GM19324 (cell line): ENCODE results near the gene CD164L2.
"Not testable (repeated sequence)": the region's sequence is repeated elsewhere in the genome, so short reads cannot be mapped to it uniquely, and the experiment has no call there.

ENCODE experiments used
- ATAC-seq: cut with Tn5 transposase; IDR thresholded peaks from one replicate; pipeline ENCODE4 v1.9.1; 2021; ENCODE audit warnings: mild to moderate bottlenecking, moderate library complexity; ENCODE audit not compliant: unreplicated experiment, low FRiP score

The CD164L2 gene

DNA sequence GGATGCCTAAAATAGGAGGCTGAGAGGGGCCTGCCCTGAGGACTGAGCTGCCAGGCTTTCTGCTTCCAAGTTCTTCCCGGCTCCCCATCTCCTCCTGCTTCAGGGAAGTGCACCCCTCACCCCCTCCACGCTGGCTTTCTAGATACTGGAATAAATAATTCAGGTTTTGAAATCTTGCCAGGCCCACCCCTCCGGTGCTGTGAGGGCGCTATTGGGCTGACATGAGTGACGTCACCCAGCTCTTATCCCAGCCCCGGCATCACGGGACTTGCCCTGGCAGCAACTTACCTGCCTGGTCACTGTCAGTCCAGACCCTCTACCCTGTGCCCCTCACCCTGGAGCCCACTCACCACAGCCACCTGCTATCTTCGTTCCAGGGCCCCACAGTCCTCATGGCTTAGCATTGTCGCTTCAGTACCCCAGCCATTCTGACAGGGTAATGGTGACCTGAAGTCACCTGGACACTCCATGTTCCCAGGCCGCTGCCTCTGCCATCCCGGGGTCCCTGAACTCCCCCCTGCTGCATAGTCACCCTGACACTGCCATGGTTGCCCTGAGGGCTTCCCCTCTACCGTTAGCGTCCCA lies 8.5 kb upstream of the CD164L2 start:
- no peak for ATAC-seq

DNA sequence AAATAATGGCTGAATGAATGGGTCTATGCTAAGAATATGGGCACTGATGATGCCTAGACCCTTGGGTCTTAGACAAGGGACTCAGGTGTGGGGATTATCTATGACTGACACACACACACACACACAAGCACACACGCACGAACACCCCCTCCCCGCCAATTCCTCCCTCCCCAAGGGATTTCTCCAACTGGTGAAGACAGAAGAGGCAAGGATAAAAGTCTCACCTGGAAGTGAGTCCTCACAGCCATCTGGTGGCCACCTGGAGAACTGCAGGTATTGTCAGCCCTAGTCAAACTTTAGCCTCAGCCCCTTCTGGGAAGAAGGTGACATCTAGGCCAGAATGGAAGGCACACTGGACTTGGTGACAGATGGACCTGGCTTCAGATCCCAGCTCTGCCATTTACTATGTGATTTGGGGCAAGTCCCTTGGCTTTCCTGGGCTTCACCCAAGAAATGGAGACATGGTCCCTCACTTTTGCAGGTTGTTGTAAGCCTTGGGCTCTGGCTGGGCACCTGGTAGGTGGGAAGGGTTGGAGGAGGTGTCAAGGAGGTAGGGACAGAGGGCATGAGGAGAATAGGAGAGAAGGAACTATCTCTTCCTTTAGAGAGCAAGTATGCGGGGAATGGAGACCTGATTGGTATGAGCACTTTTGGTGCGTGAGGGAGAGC lies 5.3 kb upstream of the CD164L2 start:
- ATAC-seq, result no peak

DNA sequence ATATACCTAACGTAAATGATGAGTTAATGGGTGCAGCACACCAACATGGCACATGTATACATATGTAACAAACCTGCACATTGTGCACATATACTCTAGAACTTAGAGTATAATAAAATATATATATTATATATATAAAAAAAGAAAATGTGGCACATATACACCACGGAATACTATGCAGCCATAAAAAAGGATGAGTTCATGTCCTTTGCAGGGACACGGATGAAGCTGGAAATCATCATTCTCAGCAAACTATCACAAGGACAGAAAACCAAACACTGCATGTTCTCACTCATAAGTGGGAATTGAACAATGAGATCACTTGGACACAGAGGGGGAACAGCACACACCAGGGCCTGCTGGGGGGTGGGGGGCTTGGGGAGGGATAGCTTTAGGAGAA lies 1.7 kb upstream of the CD164L2 start:
- not testable (repeated sequence) for ATAC-seq

- ATAC-seq, result no peak
Measured at GRCh38 chr1:27383661-27384060, 528 bp upstream of the CD164L2 start.

DNA sequence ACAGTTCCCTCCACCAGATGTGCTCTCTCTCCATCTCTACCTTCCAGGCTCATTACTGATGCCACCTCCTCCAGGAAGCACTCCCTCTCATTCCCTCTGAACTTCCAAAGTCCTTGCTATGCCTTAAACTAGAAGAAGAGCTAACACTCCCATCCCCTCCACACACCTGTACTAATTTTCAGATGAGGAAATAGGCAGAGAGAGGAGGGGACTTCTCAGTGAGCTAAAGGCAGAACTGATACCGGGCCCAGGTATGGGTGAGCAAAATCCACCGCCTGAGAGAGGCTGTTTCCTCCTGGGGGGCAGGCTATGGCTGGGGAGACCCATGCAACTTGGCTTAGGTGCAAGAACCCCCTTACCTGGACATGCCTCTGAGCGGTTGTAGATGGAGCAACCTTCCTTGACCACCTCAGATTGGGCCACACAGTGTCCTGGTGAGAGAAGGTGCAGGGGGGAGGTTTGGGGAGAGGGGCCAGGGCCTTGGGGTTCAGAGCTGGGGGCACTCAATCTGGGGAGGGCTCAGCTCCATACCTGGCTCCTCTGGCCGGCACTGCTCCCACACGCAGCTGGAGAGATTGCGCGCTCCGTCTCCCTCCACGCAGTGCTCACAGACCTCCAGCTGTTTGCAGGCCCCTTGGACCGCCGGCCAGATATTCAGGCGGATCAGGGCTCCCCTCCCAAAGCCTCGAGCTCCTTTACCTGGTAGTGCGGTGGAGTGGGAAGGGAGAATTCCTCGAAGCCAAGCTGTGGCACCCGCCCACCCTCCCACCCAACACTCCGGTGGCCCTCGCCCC lies 967 bp downstream of the CD164L2 start:
- no peak for ATAC-seq

DNA sequence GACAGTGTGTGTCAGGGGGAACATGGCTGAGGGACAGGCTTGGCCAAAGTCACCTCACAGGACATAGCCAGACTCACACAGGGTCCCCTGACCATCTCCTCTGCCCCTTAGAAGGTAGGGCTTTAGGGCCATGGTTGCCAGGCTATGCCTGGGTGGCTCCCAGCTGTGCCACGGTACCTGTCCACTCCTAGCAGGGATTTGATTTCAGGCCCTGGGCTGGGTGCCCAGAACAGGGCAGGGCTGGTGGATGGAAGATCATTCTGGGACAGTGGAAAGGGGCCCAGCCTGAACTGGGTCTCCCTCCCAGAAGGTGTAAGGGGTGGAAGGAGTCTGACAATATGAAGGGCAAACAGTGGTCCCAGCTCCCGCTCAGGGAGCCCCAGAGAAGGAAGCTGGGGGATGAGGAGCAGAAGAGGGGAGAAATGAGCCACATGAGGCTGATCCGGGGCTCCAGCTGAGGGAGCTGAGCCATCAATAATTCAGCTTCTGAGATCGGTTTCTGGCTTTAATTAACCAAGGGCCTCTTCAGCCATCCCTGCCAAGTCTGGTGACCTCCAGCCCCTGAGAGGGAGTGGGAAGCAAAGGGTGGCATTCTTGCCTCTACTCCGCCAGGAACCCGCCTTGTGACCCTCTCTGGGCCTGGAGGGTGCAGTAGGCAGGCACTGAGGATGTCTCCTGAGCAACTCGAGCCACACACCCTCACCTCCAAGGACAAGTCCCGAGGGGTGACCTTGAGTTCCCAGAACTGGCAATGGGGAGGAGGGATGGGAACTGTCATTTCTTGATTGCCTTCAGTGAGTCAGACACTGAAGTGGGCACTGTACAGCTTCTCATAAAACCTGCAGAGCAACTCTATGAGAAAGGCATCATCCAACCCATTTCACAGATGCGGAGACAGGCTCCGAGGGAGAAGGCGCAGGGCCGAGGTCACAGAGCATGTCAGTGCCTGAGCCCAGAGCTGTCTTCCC lies 2.1 kb downstream of the CD164L2 start:
- no peak for ATAC-seq

GRCh38 chr1:27380224-27380623 lies 2.9 kb downstream of the CD164L2 start:
- no peak for ATAC-seq

DNA sequence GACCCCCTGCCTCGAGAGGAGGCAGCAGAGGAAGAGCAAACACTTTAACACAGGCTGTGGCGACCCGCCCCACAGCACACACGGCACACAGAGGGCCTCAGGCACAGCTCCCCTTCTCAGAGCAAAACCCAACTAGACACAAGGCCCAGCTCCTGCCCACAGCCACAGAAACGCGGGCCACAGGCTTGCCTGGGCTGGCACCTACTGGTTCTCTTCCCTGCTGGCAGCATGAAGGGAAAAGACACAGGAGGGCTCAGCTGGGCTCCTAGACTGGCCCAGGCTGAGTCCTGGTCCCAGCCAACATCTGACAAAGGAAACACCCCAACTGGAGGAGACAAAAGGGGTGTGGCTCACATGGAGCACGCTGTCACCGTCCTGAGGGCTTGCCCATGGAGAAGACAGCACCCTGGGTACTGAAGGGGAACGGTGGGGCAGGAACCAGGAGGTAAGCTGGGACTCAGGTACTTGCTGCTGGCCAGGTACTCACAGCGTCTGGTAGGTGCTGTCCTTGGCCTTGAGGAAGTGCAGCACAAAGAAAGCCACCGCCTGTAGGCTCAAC lies 3.5 kb downstream of the CD164L2 start:
- ATAC-seq, result no peak

DNA sequence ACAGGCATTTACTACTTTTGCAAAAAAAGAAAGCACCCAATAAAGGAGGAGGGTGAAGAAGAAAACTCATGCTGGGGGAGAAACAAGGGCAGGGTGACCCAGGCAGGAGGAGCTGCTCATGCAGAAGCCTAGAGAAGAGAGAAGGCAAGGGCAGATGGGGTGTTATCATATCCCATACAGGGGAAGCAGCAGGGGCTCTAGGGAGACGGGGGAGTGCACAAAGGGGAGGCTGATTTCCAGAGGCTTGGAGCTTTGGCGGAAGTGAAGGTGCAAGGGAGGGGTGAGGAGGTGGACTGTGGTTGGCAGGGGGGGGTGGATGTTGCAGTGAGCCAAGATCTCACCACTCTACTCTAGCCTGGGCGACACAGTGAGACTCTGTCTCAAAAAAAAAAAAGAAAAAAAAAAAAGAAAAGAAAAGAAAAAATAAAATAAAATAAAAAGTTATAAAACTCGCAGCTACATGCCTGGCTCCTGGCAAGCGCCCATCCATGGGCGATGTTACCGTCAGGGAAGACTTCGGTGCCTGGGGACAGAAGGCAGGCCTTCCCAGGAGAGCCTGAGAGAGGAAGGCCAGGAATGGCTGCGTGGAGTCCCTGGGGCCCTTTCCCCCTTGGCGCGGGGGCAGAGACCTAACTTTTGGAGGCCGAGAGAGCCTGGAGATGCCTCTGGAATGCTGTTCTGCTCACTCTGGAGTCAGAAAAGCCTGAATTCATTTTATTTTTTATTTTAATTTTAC lies 5.2 kb downstream of the CD164L2 start:
- no peak for ATAC-seq

- no peak for ATAC-seq
Measured at GRCh38 chr1:27374362-27375086, 8.6 kb downstream of the CD164L2 start, which contains the start of gene FCN3. Gene FCN3 (minus strand): TSS chr1:27374824. CDS start chr1:27374818, 6 bp downstream.

DNA sequence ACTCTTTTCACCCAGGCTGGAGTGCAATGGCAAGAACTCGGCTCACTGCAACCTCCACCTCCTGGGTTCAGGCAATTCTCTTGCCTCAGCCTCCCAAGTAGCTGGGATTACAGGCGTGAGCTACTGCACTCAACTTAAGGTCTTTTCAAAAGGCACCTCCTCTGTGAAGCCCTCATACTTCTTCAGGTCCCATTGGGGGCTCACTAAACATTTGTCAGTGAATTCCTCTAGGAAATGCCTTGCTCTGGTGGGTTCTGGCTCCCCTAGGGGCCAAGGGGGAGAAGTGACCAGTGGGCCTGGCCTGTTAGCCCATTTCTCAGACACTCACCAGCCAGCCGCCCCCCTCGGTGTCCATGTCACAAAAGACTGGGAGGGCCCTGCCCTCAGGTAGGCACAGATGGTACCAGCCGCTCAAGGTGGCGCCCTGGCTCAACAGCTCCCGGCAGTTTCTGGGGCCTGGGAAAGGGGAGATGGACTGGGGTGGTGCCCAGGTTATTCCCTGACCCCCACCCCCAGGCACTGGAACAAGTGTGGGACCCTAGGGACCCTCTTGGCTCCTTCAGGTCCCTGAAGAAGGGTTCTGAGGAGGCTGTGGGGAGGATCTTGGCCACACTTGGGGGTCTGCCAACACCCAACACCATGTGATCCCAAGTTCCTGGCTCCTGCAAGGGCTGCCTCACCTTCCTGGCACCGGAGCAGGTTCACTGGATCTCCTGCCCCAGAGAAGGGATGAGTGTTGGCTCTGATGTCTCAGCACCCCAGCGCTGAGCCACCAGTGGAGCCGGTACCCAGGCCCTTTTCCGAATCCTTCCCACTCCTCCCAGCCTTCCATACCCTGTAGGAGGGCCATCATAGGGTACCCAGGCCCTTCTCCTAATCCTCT lies 10.1 kb downstream of the CD164L2 start:
- no peak for ATAC-seq

DNA sequence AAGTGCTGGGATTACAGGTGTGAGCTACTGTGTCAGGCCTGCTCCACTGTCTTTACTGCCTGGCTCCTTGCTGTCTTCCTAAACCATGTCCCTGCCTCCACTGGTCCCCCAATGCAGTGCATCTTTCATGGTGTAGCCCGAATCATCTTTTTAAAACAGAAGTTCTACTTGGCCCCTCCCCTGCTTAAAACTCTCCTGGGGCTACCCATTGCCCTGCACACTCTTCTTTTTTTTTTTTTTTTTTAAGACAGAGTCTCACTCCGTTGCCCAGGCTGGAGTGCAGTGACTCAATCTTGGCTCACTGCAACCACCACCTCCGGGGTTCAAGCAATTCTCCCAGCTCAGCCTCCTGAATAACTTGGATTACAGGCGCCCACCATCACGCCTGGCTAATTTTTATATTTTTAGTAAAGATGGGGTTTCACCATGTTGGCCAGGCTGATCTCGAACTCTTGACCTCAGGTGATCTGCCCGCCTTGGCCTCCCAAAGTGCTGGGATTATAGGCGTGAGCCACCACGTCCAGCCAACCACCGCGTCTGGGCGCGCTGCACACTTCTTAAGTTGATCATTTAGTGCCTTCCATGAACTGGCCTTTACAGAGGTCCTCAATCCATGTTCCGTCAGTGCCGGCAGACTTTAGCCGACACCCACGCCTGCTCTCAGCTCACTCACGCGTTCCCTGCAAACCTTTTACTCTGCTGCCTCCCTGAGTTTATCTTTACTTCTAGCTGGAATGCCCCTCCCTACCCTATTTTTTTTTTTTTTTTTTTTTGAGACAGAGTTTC lies 10.9 kb downstream of the CD164L2 start:
- ATAC-seq, result no peak

GRCh38 chr1:27368869-27369582 lies 14.1 kb downstream of the CD164L2 start:
- no peak for ATAC-seq

DNA sequence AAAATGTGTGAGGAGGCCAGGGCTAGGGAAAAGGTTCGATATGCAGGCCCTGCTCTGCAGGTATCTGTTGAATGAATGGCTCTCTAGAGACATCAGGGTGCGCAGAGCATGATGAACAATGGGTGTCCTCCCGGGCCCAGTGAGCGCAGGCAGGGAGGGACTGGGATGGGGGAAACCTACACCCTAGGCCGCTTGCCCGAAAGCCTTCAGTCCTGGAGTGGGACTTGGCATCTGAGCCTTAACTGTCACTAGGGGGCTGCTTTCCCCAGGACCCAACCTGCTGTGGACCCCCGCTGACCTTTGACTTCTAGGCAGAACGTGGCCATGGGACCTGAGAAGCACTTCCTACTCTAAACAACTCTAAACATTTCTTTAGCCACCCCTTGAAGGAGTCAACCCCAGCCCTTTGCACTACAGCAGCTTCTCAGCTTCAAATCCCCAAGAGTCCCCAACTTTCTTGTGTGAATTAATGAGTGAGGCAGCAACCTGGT lies 15.9 kb downstream of the CD164L2 start:
- ATAC-seq, result no peak

DNA sequence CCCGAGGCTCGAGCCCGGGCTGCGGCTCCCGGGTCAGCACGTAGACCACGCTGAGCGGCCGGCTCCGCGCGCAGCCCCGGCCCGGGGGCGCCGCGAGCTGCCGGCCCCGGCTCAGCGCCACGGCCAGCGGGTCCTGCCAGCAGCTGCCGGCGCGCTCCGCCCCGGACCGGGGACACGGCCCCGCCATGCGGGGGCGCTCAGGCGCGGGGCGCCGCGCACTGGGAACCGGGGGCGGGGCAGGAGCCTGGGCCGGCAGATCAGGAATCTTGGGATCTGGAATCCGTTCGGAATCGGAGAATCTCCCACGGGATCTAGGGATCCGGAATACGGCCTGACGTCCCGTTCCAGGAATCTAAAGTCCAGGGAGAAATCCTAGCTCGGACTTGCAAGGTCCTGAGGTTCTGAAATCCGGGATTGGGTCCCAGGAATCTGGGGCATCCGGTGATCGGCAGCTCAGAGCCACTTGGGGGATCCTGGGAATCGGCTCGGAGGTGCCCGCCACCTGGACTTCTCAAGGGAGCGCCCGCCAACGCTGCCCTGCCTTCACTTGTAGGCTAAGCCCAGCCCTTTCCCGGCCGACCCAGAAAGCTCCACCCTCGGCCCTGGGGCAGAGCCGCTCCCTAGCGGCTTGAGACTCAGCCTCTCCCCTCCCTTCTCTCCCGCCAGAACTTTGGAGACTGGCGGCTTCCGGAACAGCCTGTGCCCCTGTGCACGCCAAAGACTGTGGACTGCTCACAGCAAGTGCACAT lies 16.5 kb downstream of the CD164L2 start, which contains the start of gene MAP3K6:
MAP3K6 (minus strand) TSS at position 551 of the 749 bp plus-strand sequence; CDS start at position 187, 364 bp downstream.
- ATAC-seq, result no peak

DNA sequence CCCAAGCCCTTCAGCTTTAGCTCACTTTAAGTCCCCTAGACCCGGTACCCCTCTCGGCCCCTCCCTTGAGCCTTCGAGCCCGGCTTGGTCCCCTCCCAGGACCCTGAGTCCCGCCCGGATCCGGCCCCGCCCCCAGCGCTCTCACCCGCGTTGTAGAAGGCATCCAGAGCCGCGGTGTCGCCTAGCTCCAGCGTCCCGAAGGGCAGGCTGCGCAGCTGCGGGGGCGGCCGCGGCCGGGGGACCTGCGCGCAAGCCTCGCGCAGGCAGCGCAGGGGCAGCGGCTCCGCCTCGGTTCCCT lies 17.1 kb downstream of the CD164L2 start:
- no peak for ATAC-seq
